ENCODE data around the gene CRIM1.
A peak's percentile ranks its signal among the peaks of the same experiment; 100 is the strongest.

Gene CRIM1

DNA sequence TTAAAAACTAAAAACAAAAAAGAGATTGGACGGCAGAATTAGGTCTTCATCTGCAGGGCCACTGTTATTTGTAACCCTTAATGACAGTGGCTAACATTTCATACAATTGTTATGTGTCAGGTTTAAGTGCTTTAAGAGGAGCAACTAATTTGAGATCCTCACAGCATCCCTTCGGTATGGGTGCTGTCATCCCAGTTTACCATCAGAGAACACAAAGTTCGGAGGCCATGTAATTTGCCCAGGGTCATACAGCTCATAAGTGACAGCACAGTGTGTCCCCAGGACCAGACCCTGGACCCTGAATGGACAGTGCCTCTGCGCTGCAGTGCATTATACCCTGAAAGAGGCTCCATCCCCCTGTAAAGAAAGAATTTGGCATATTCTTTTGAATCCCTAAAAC is 127.7 kb downstream of the CRIM1 start:
- DNase-seq, result no peak

DNA sequence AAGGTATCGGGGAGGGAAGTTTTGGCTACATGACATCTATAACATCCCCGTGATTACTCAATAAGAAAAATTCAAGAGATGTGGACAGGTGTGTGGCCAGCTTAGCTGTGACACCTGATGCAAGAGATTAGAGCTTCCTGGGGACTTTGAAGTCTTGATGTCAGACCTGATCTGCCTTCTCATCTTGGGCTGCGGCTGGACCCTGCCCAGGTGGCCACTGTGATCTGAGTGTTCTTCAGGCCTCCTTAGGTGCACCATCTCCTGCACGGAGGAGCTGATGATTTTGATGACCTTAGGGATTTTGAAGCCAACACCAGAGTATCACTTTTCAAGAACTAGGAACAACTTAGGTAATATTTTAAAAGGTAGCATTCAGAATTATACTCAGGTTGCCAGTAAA is 128.9 kb downstream of the CRIM1 start:
- no peak for DNase-seq

- DNase-seq, result no peak
Observed at GRCh38 chr2:36485521-36485920, 129.9 kb downstream of the CRIM1 start.

DNA sequence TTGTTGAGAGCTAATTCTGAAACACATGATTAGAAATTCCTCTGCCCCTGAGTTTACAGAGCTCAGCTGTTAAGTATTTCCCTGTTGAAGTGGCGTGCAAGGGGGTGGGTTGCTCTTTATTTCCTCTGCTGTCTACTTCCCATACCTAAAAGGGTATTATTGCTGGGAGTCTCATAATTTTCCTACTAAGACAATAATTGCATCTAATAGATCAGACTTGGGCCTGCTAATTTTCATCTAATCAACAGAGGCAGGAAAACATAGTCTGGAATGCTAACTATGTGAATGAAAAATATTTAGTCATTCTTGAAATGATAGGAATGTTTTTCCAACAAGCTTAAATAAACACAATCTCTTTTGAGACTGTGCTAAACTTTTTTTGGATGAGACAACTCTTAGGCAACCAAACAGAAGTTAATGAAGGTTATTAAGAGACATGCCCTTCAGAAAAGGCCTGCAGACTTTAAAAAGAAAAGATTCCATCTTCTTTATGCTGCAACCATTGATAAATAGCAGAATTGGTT is 131.0 kb downstream of the CRIM1 start:
- DNase-seq, result no peak

DNA sequence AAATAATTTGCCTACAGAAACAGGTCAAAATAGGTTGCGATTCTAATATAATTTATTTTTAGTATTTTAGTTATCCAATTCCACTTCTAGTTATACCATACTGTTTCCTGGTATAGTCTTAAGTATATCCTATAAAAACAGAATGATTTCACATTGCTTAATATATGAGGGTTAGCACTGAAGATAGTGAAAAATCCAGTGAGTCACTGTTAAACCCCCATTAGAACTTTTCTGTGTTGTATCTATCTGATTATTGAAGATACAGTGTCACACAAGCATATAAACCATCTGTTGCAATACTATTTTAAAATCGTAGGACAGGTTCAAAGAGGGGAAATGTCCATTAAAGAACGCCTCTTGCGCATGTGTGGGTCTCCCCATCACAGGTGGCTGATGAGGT is 132.4 kb downstream of the CRIM1 start:
- no peak for DNase-seq

- DNase-seq, result no peak
Observed at GRCh38 chr2:36489281-36489680, 133.7 kb downstream of the CRIM1 start.

- no peak for DNase-seq
Observed at GRCh38 chr2:36490749-36491148, 135.2 kb downstream of the CRIM1 start.

DNA sequence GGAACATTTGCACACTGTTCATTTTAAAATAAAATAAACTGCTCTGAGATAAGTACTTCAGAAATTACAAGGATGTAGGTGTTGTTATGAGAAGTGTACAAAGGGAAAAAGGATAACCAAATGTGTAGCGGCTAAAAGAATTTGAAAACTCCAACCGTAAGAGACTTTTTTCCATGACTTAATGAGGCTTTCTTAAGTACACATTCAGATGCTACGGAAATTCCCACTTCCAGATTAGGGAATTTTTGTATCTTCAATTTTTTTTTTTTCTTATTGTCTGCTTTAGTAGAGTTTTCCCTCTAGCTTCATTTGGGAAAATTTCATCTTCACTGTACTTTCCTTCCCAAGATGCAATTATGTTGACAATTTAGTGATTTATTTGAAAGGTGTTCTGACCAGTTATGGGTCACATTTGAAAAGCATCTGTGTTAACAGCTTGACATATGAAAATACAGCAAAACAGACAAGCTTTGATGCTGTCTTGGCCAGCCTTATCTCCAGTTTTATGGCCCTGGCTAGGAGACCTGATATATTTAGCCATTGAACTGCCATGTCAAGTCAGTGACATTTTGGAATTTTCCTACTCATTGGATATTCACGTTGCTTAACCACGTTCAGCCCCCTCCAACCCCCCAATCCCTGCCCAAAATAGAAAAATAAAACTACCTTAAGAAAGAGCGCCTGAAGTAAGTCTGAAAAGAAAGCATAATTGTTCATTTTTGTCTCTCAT is 136.8 kb downstream of the CRIM1 start:
- peak in 1 of 14 donors; percentile 12 for DNase-seq

DNA sequence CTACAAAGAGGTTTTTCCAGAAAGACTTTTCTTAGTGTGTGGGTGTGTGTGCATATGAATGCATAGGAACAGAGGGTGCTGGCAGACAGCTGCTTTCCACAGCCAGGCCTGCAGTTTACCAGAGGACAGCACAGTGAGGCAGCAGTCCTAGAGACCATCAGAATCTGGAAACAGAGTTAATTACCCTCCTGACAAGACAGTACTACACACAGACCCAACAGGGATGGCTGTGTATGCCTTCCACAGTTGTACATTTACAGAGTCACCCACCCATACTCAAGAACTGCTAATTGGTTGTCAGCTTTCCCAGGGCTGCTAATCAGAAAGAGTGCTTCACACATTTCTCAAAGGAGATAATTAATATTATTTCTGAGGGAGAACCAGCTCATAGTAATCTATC is 137.7 kb downstream of the CRIM1 start:
- no peak for DNase-seq

GRCh38 chr2:36497570-36498163 is 142.1 kb downstream of the CRIM1 start:
- DNase-seq, result no peak

DNA sequence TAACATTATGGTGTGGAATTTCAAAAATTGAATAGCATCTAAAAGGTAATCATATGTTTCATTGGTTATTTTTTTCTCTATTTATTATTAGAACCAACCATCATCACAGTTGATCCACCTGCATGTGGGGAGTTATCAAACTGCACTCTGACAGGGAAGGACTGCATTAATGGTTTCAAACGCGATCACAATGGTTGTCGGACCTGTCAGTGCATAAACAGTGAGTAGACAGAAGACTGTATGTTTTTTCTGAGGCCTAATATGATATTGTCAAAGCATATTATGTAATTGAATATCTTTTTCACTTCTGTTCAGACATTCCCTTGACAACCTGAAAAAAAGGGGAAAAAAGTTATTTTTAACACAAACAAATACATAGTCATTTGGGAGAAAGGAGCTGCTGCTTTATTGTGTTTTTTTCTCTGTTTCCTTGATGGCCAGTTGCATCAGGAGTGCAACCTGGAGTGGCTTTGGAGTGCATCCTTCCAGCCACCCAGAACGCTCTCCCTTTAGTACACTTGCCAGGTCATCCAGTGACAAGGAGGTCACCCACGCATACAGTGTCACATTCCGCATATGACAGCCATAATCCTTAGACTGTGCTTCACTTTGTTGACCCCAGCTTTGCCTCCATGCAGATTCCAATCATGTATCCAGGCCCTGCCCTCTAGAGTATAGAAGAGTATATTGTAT is 143.7 kb downstream of the CRIM1 start:
- DNase-seq, result no peak

GRCh38 chr2:36500072-36500471 is 144.5 kb downstream of the CRIM1 start:
- DNase-seq, result no peak

- no peak for DNase-seq
Observed at GRCh38 chr2:36502081-36502480, 146.5 kb downstream of the CRIM1 start.

GRCh38 chr2:36507408-36507812 is 151.8 kb downstream of the CRIM1 start:
- DNase-seq, result peak in 4 of 14 donors; percentile 4 to 25 (median 10)

GRCh38 chr2:36509075-36509474 is 153.5 kb downstream of the CRIM1 start:
- no peak for DNase-seq

- DNase-seq, result no peak
Observed at GRCh38 chr2:36511858-36512603, 156.5 kb downstream of the CRIM1 start.

DNA sequence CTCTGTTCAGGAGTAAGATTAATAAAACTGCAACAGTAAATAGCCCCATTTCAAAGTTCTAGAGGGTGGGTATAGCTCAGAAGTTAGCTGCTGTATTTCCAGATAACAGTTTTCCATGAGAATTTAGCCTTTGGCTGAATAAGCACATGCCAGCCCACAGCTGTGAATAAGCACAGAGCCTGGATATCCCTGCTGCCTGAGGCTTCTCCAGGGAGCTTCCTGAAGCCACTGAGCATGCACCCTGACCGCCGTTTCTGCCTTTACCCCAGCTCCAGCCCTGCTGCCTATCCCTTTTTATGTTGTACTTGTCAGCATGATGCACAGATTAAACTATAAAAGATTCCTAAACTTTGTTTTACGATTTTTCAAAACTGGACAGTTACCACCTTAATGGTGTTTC is 157.1 kb downstream of the CRIM1 start:
- peak in 2 of 14 donors; percentile 6 to 7 for DNase-seq

DNA sequence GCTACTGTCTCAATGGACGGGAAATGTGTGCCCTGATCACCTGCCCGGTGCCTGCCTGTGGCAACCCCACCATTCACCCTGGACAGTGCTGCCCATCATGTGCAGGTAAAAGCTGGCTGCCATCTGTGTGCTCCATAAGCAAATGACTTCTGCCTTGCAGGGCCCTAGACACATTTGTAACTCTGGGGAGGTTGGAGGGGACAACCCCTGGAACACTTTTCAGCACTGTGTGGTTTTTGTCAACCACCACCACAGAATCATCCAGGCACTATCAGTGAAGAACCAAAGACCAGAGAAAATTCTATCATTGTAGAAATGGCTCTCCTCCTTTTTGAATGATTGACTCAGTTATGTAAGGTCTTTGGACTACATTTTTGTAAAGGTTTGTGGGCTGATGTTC is 158.1 kb downstream of the CRIM1 start:
- no peak for DNase-seq

DNA sequence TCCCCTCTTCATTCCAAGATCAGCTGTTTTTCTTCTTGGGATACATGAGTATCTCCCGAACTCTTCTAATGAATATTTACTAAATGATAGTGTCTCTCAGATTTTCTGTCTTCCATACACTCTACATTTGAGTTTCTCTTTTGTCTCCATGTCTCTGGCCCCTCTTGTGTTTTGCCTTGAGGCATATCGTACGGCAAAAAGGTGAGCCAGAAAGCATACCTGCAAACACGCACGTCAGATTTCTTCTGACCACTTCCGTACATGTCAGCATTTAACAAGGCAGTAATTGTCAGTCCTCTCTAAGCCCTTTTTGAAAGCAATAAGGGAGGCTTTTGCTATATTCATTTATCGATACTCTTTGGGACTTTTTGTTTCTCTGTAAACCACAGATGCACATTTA is 160.0 kb downstream of the CRIM1 start:
- no peak for DNase-seq

DNA sequence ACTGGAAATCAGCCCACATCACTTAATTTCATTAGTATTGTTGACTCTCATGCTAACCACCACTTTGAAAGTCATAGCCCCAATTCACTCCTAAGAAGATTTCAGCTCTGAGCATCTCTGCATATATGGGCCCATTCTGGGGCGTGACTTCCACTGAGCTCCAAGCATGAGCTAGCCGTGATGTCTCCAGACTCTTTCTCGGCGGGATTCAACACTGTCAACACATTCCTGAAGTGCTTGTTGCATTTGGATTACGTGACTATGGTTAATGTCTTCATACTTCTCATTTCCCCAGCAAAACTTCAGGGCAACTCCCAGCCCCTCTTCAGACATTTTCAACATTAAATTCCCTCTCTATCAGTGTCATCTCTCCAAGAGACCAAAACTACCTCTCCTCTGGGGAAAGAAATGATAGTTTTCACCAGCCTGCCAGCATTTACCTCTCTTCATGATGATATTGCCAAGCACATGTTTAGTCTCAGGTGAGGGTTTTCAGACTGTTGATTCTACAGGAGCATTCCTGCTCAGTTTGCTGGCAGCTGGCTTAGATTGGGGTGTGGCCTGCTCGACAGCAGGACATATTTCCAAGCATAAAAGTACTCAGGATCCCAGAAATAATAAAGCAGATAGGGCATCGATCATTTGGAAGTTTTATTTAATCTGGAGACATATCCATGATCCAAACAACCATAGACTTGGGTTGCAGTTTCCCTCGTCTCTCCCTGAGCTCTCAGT is 160.7 kb downstream of the CRIM1 start:
- DNase-seq, result no peak

DNA sequence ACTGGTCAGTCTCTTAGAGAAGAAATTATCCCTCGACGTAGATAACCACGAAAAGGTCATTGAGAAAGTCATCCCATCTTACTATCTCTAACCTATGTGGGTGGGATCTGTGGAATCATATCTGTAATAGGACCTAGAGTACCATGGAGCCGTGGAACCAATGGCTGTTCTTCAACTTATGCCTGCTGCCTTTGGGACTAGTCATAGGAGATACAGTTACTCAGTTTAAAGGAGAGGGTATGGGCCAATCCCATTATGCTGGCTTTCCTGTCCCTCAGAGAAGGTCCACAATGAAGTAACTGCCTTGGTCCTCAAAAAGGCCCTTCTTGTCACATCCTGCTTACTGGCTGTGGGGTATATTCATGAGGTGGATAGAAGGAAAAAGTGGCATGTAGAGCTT is 164.9 kb downstream of the CRIM1 start:
- no peak for DNase-seq

DNA sequence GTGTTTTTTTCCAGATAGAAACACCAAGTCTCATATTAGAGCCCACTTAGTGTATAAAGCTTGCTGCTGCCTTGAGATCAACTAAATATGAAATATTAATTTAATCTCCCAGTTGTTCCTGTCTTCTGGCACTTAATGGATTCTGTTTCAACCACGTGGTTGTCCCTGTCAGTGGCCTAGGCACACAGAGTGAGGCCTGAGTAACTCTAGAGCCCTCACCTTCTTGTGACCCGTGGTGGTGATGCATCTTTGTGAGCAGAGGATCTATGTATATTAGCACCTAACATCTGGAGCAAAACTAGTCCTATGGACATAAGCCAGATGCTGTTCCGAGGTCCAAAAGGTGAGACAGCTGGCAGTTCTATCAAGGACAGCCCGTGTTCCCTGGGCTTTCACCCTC is 167.6 kb downstream of the CRIM1 start:
- DNase-seq, result no peak
